Nephron progenitor cell (in vitro differentiated cells): Measurements from ENCODE around the gene CLPTM1L.

Source experiments
- DNase-seq: peaks from one replicate; pipeline ENCODE4 v3.0.0; 2021
- H3K27ac Mint-ChIP-seq: 2 replicates; pipeline ENCODE4 v1.8.0; 2021; ENCODE audit warnings: mild to moderate bottlenecking, moderate library complexity, mixed read lengths
- H3K27me3 Mint-ChIP-seq: 2 replicates; pipeline ENCODE4 v1.8.0; 2021; ENCODE audit warnings: mild to moderate bottlenecking, low read depth, mixed read lengths; ENCODE audit not compliant: poor library complexity
- H3K36me3 Mint-ChIP-seq: 2 replicates; pipeline ENCODE4 v1.8.0; 2021; ENCODE audit warnings: low read depth, mixed read lengths
- H3K4me1 Mint-ChIP-seq: 2 replicates; pipeline ENCODE4 v1.8.0; 2021; ENCODE audit warnings: mixed read lengths
- H3K4me3 Mint-ChIP-seq: 2 replicates; pipeline ENCODE4 v1.8.0; 2021; ENCODE audit warnings: mild to moderate bottlenecking, moderate library complexity, mixed read lengths
- H3K9me3 Mint-ChIP-seq: 2 replicates; pipeline ENCODE4 v1.8.0; 2021; ENCODE audit warnings: mild to moderate bottlenecking, moderate library complexity, mixed read lengths
- CTCF ChIP-seq: fragments of 200-600 bp; sonication (generic); IDR thresholded peaks from 2 replicates; pipeline ENCODE4 v1.5.0; 2021; ENCODE audit warnings: antibody characterized with exemption

Gene CLPTM1L

GRCh38 chr5:1273745-1274144 lies 71.2 kb downstream of the CLPTM1L start:
- H3K4me3 Mint-ChIP-seq, result no peak overlapping the region
- H3K27ac Mint-ChIP-seq, result no peak overlapping the region
- no peak for TF ChIP-seq CTCF
- peaks cover 11% of the 10 kb centered on the region for H3K36me3 Mint-ChIP-seq
- no peaks in the 10 kb centered on the region for H3K4me1 Mint-ChIP-seq
- H3K27me3 Mint-ChIP-seq, result peaks cover 10% of the 10 kb centered on the region
- no peaks in the 10 kb centered on the region for H3K9me3 Mint-ChIP-seq
- DNase-seq, result no peak

DNA sequence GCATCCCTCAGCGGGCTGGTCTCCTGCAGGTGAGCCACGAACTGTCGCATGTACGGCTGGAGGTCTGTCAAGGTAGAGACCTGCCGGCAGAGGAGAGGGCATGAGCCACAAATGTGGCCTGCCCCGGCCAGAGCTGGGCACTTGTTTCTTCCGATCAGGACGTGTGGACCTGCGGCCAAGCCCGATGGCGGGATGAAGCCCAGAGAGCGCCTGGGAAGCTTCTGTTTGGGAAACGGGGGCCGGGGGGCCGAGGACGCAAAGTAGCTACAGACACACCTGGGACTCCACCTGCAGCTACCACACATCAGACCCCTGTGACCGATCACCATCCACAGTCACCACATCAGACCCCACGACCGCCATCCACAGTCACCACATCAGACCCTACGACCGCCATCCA lies 72.7 kb downstream of the CLPTM1L start:
- no peak for TF ChIP-seq CTCF
- H3K4me3 Mint-ChIP-seq, result no peak overlapping the region
- H3K27me3 Mint-ChIP-seq, result peaks cover 10% of the 10 kb centered on the region
- DNase-seq, result no peak
- no peak overlapping the region for H3K27ac Mint-ChIP-seq
- peaks cover 4% of the 10 kb centered on the region for H3K36me3 Mint-ChIP-seq
- no peaks in the 10 kb centered on the region for H3K9me3 Mint-ChIP-seq
- H3K4me1 Mint-ChIP-seq, result no peaks in the 10 kb centered on the region

- Mint-ChIP-seq H3K4me1 (no peaks in the 10 kb centered on the region), H3K4me3 (no peak overlapping the region), H3K36me3 (peaks cover 4% of the 10 kb centered on the region), H3K27ac (no peak overlapping the region), H3K27me3 (peaks cover 6% of the 10 kb centered on the region), H3K9me3 (no peaks in the 10 kb centered on the region)
- TF ChIP-seq CTCF, result no peak
- no peak for DNase-seq
Observed at GRCh38 chr5:1270933-1271914, 73.7 kb downstream of the CLPTM1L start.

DNA sequence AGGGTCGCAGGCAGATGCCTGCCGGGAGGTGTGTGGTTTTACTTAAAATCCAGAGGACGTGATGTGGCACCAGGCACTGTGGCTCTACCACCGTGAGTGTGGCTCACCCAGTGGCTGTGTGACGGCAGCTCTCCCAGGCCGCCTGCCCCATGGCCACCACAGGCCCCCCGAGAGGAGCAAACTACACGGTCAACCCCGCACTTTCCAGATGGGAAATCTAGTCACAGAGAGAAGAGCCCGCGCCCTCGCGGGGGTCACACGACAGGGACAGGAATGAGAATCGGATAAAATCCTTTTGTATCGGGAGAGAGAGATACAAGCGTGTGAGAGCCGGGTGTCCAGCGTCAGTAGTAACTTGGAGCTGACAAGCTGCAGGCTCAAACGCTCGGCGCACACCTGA lies 74.5 kb downstream of the CLPTM1L start:
- peaks cover 4% of the 10 kb centered on the region for H3K36me3 Mint-ChIP-seq
- H3K4me1 Mint-ChIP-seq, result no peaks in the 10 kb centered on the region
- no peak overlapping the region for H3K4me3 Mint-ChIP-seq
- no peaks in the 10 kb centered on the region for H3K9me3 Mint-ChIP-seq
- no peak for DNase-seq
- no peak for TF ChIP-seq CTCF
- no peak overlapping the region for H3K27ac Mint-ChIP-seq
- peaks cover 5% of the 10 kb centered on the region for H3K27me3 Mint-ChIP-seq

DNA sequence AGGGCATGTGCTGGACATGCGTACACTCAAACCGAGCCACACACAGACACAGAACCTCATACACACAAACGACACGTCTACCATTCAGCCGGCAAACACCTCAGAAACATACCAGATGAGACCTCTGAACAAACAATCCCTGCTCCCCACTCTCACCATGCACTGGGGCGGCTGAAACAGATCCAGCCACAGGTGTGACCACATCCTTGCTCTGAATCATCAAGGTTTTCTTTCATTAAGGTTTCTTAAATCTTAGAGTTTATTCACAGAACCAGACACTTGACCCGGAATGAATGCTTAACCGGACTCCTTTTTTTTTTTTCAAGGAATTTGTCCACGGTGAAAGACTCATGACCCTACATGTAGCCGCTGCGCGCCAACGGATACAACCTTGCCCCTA lies 76.2 kb downstream of the CLPTM1L start:
- H3K36me3 Mint-ChIP-seq, result peaks cover 4% of the 10 kb centered on the region
- no peak for DNase-seq
- no peak overlapping the region for H3K4me3 Mint-ChIP-seq
- TF ChIP-seq CTCF, result no peak
- no peak overlapping the region for H3K27ac Mint-ChIP-seq
- H3K9me3 Mint-ChIP-seq, result no peaks in the 10 kb centered on the region
- no peaks in the 10 kb centered on the region for H3K4me1 Mint-ChIP-seq
- peaks cover 5% of the 10 kb centered on the region for H3K27me3 Mint-ChIP-seq

DNA sequence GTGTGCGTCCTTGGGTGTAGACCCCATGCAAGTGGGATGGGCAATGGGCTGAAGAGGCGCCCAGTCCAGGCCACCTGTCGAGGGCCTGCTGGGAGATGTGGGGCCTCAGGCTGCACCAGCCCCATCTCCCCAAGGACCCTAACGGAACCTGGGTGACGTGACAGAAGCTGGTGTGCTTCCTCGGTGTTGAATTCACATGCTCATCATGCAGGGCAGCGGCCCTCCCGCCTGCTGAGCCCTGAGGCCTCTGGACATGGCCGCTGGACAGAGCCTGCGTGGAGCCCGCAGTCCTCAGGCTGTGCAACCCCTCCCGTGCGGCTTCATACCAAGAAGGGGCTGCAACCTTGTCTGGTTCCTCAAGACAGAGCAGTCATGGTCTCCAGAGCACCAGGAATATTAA lies 76.8 kb downstream of the CLPTM1L start:
- H3K4me3 Mint-ChIP-seq, result no peak overlapping the region
- no peak for DNase-seq
- no peak overlapping the region for H3K27ac Mint-ChIP-seq
- H3K4me1 Mint-ChIP-seq, result no peaks in the 10 kb centered on the region
- no peaks in the 10 kb centered on the region for H3K9me3 Mint-ChIP-seq
- H3K27me3 Mint-ChIP-seq, result peaks cover 5% of the 10 kb centered on the region
- no peak for TF ChIP-seq CTCF
- peaks cover 4% of the 10 kb centered on the region for H3K36me3 Mint-ChIP-seq
